ENCODE results near the gene RAB8A. TPM values are rescaled to one million over a fixed set of nuclear protein-coding genes. Genes with fewer than 3 reads are reported as not detected.
"Not testable (repeated sequence)": the region's sequence is repeated elsewhere in the genome, so short reads cannot be mapped to it uniquely, and the experiment has no call there.

The RAB8A gene
- total RNA-seq, 2 donors from 2014 or later: 14.2 to 29.9 TPM

- H3K4me1 ChIP-seq: peaks cover 0 to 42% of the 10 kb centered on the region in 2 donors
Measured at GRCh38 chr19:16115301-16116039, 3.8 kb downstream of the RAB8A start.

GRCh38 chr19:16116067-16116466 lies 4.4 kb downstream of the RAB8A start:
- Histone ChIP-seq H3K9me3 (no peaks in the 10 kb centered on the region), H3K27ac (no peak overlapping the region), H3K36me3 (peaks cover 27% of the 10 kb centered on the region), H3K27me3 (no peaks in the 10 kb centered on the region), H3K4me3 (no peak overlapping the region), H3K4me1 (peaks cover 0 to 37% of the 10 kb centered on the region in 2 donors)
- DNase-seq (ENCODE audit: low spot score): no peak
- no peak for TF ChIP-seq CTCF (IDR thresholded peaks at IDR 0.05)

More at GRCh38 chr19:16115301-16116039, 3.8 kb downstream of the RAB8A start:
- Histone ChIP-seq H3K27me3 (no peaks in the 10 kb centered on the region), H3K36me3 (peaks cover 22% of the 10 kb centered on the region), H3K4me3 (no peak overlapping the region), H3K9me3 (no peaks in the 10 kb centered on the region), H3K27ac (no peak overlapping the region)
- TF ChIP-seq CTCF (IDR thresholded peaks at IDR 0.05): no peak
- no peak for DNase-seq (ENCODE audit: low spot score)

- Histone ChIP-seq H3K27me3 (no peaks in the 10 kb centered on the region), H3K4me3 (no peak overlapping the region), H3K4me1 (peaks cover 0 to 30% of the 10 kb centered on the region in 2 donors), H3K27ac (no peak overlapping the region), H3K36me3 (peaks cover 43% of the 10 kb centered on the region), H3K9me3 (no peaks in the 10 kb centered on the region)
- no peak for TF ChIP-seq CTCF (IDR thresholded peaks at IDR 0.05)
- no peak for DNase-seq (ENCODE audit: low spot score)
Measured at GRCh38 chr19:16117594-16118033, 5.9 kb downstream of the RAB8A start.

DNA sequence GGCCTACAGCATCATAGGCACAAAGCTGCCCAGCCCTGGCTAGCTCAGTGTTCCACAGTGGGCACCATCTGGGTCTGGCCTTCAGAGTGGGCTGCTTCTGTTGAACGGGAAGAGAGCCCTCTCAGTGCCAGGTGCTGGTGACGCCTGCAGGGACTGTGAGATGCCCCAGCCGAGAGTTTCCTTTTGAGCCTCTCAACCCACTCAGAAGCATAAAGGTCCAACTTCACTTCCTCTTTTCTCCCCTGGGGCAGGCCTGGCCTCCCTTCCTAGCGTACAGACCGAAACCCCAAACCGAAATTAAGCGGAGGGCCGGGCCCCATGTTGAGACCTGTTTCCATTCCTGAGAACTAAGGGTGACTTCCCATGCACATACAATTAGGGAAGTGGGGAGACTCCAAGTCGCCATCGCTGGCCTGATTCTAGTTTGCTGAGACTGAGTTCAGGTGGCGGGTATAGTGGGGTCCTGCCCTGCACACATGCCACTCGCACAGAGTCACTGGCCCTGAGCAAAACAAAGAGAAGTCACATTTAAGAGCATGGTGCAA lies 6.9 kb downstream of the RAB8A start:
- no peak overlapping the region for H3K27ac ChIP-seq
- H3K4me1 ChIP-seq: peaks cover 0 to 21% of the 10 kb centered on the region in 2 donors
- no peak overlapping the region for H3K4me3 ChIP-seq
- DNase-seq (ENCODE audit: low spot score): no peak
- no peaks in the 10 kb centered on the region for H3K9me3 ChIP-seq
- H3K27me3 ChIP-seq: no peaks in the 10 kb centered on the region
- peaks cover 52% of the 10 kb centered on the region for H3K36me3 ChIP-seq
- TF ChIP-seq CTCF (IDR thresholded peaks at IDR 0.05): no peak

- H3K27ac ChIP-seq; H3K9me3 ChIP-seq; DNase-seq (ENCODE audit: low spot score); H3K27me3 ChIP-seq; H3K4me3 ChIP-seq: not testable (repeated sequence)
- Histone ChIP-seq H3K4me1 (peaks cover 0 to 17% of the 10 kb centered on the region in 2 donors), H3K36me3 (peaks cover 54% of the 10 kb centered on the region)
Measured at GRCh38 chr19:16119075-16119857, 7.6 kb downstream of the RAB8A start.

- peaks cover 66% of the 10 kb centered on the region for H3K36me3 ChIP-seq
- H3K27ac ChIP-seq: no peak overlapping the region
- no peaks in the 10 kb centered on the region for H3K27me3 ChIP-seq
- no peaks in the 10 kb centered on the region for H3K9me3 ChIP-seq
- DNase-seq (ENCODE audit: low spot score): no peak
- TF ChIP-seq CTCF (IDR thresholded peaks at IDR 0.05): no peak
- H3K4me3 ChIP-seq: no peak overlapping the region
- H3K4me1 ChIP-seq: no peaks in the 10 kb centered on the region
Measured at GRCh38 chr19:16121141-16121540, 9.5 kb downstream of the RAB8A start.

All from right atrium auricular region (tissue), 2 donors.